ENCODE measurements around the gene DRAP1. TPM values are rescaled to one million over a fixed set of nuclear protein-coding genes. Genes with fewer than 3 reads are reported as not detected.

The DRAP1 gene
- total and polyA plus RNA-seq, 9 of the 15 experiments (the other 6 are each of a cell fraction or from before 2014, with no cell fraction given): 9.6 to 200 (median 92.9) TPM

- TF ChIP-seq E4F1 (CRISPR knock-in tag; IDR thresholded peaks at IDR 0.05; ENCODE audit: borderline replicate concordance) (no peak), ZNF583 (CRISPR knock-in tag; IDR thresholded peaks at IDR 0.05) (no peak), DEAF1 (CRISPR knock-in tag; IDR thresholded peaks at IDR 0.05) (no peak), RBFOX2 (IDR thresholded peaks at IDR 0.05; ENCODE audit: low read depth, low read length) (no peak), ZNF76 (CRISPR knock-in tag; IDR thresholded peaks at IDR 0.05; ENCODE audit: borderline replicate concordance) (no peak), RAD21 (CRISPR knock-in tag; conservative IDR thresholded peaks at IDR 0.05 in 1 of 2, IDR thresholded peaks at IDR 0.05 in 1 of 2) (no peak), AFF4 (CRISPR knock-in tag; IDR thresholded peaks at IDR 0.05) (0 out of 2 replicates have a peak, but pooled peaks have one; percentile 62), PURB (CRISPR knock-in tag; IDR thresholded peaks at IDR 0.05; ENCODE audit: low read depth) (no peak), TOE1 (IDR thresholded peaks at IDR 0.05; ENCODE audit: borderline replicate concordance) (no peak), TOE1 (CRISPR knock-in tag; IDR thresholded peaks at IDR 0.05; ENCODE audit: borderline replicate concordance, low read depth) (no peak), ZNF263 (CRISPR knock-in tag; IDR thresholded peaks at IDR 0.05; ENCODE audit: borderline replicate concordance) (no peak), ZNF766 (CRISPR knock-in tag; conservative IDR thresholded peaks at IDR 0.05) (no peak), POU5F1 (IDR thresholded peaks at IDR 0.05; ENCODE audit: borderline replicate concordance, low read depth, low read length, partially characterized antibody) (no peak), DNMT1 (IDR thresholded peaks at IDR 0.05) (no peak)
- TF ChIP-seq, protein P1, sequence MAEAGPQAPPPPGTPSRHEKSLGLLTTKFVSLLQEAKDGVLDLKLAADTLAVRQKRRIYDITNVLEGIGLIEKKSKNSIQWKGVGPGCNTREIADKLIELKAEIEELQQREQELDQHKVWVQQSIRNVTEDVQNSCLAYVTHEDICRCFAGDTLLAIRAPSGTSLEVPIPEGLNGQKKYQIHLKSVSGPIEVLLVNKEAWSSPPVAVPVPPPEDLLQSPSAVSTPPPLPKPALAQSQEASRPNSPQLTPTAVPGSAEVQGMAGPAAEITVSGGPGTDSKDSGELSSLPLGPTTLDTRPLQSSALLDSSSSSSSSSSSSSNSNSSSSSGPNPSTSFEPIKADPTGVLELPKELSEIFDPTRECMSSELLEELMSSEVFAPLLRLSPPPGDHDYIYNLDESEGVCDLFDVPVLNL (CRISPR knock-in tag; IDR thresholded peaks at IDR 0.05; ENCODE audit: low read depth): no peak
These were observed 22.6 kb downstream of the DRAP1 start (continued) for GRCh38 chr11:65941720-65942310.
